Neural progenitor cell (in vitro differentiated cells): ENCODE data around the gene RNU1-4.
"Not testable (repeated sequence)": the region's sequence is repeated elsewhere in the genome, so short reads cannot be mapped to it uniquely, and the experiment has no call there.

Source experiments
- CTCF ChIP-seq: fragments of 200-600 bp; sonication (generic); IDR thresholded peaks from 2 replicates; pipeline ENCODE4 v1.5.1; 2017; ENCODE audit warnings: antibody characterized with exemption, mild to moderate bottlenecking
- EZH2 ChIP-seq: fragments of 200-600 bp; sonication (generic); IDR thresholded peaks from 2 replicates; pipeline ENCODE4 v1.6.1; 2017; ENCODE audit warnings: antibody characterized with exemption, mild to moderate bottlenecking, moderate library complexity
- EZH2phosphoT487 ChIP-seq: fragments of 200-600 bp; sonication (generic); IDR thresholded peaks from 2 replicates; pipeline ENCODE4 v1.6.1; 2017; ENCODE audit warnings: antibody characterized with exemption

DNA sequence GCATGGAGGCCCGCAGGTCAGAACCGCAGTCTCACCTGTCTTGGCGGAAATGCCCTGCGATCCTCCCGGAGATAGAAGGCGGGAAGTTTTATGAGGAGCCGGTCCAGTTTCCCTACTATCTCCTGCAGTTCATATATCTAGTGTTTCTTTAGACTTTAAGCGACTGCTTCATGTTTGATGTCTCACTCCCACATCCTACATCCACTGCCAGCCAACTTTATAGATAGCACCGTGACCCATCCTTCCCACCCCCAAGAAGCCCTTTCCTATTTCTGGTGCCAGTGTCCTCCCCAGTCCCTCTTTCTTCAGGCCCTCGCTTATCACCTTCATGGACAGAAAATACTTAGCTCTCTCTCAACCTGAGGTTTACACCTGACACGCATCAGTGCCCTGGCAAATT, 914 bp downstream of the RNU1-4 start:
- not testable (repeated sequence) for TF ChIP-seq CTCF, EZH2, EZH2phosphoT487
